ENCODE measurements around the gene MRPS6. TPM values are rescaled to one million over a fixed set of nuclear protein-coding genes. Genes with fewer than 3 reads are reported as not detected.

MRPS6 gene
- total and polyA plus RNA-seq, 8 donors, result 50.5 to 92.6 (median 78.9) TPM

- Histone ChIP-seq H3K4me3 (no peak overlapping the region), H3K9me3 (no peaks in the 10 kb centered on the region), H3K27ac (no peak overlapping the region), H3K4me1 (no peaks in the 10 kb centered on the region), H3K36me3 (no peaks in the 10 kb centered on the region), H3K27me3 (no peaks in the 10 kb centered on the region)
- intact Hi-C loops (cut with DNase I), result no loop called here
- DNase-seq (no peak), ATAC-seq (no peak)
- TF ChIP-seq CTCF (IDR thresholded peaks at IDR 0.05), result no peak
Measured at GRCh38 chr21:34152500-34152899, 79.1 kb downstream of the MRPS6 start.

- Histone ChIP-seq H3K9me3 (peaks cover 0 to 11% of the 10 kb centered on the region in 2 donors), H3K27ac (no peak overlapping the region), H3K27me3 (no peaks in the 10 kb centered on the region), H3K36me3 (no peaks in the 10 kb centered on the region), H3K4me3 (no peak overlapping the region), H3K4me1 (no peaks in the 10 kb centered on the region)
- DNase-seq (no peak), ATAC-seq (no peak)
- intact Hi-C loops (cut with DNase I), result no loop called here
- no peak for TF ChIP-seq CTCF (IDR thresholded peaks at IDR 0.05)
Measured at GRCh38 chr21:34154878-34155277, 81.5 kb downstream of the MRPS6 start.

- Histone ChIP-seq H3K27ac (no peak overlapping the region), H3K4me3 (no peak overlapping the region), H3K9me3 (peaks cover 0 to 24% of the 10 kb centered on the region in 2 donors), H3K4me1 (no peaks in the 10 kb centered on the region), H3K36me3 (no peaks in the 10 kb centered on the region), H3K27me3 (no peaks in the 10 kb centered on the region)
- ATAC-seq (no peak), DNase-seq (no peak)
- no peak for TF ChIP-seq CTCF (IDR thresholded peaks at IDR 0.05)
- intact Hi-C loops (cut with DNase I), result no loop called here
Measured at GRCh38 chr21:34156957-34157356, 83.6 kb downstream of the MRPS6 start.

- intact Hi-C loops (cut with DNase I), result no loop called here
- ATAC-seq, result no peak
- no peaks in the 10 kb centered on the region for H3K36me3 ChIP-seq
Measured at GRCh38 chr21:34157521-34157920, 84.1 kb downstream of the MRPS6 start.

More at GRCh38 chr21:34157521-34157920, 84.1 kb downstream of the MRPS6 start:
- no peak for DNase-seq
- TF ChIP-seq CTCF (IDR thresholded peaks at IDR 0.05), result no peak
- Histone ChIP-seq H3K27me3 (no peaks in the 10 kb centered on the region), H3K4me1 (no peaks in the 10 kb centered on the region), H3K4me3 (no peak overlapping the region), H3K27ac (no peak overlapping the region), H3K9me3 (peaks cover 0 to 30% of the 10 kb centered on the region in 2 donors)
